HL-60 (cell line): ENCODE results near the gene GABPB2.

Experiments used
- GABPA ChIP-seq: IDR thresholded peaks from 2 replicates; pipeline ENCODE4 v1.6.1; 2012; ENCODE audit warnings: low read depth
- POLR2AphosphoS5 ChIP-seq: IDR thresholded peaks from 2 replicates; pipeline ENCODE4 v1.6.1; 2012; ENCODE audit warnings: low read depth
- SPI1 ChIP-seq: IDR thresholded peaks from 2 replicates; pipeline ENCODE4 v1.6.1; 2012; ENCODE audit warnings: low read depth, mild to moderate bottlenecking, borderline replicate concordance
- TF ChIP-seq, protein P1 (sequence below): IDR thresholded peaks from one replicate; pipeline ENCODE4 v1.5.1; 2011; ENCODE audit warnings: low read length, control low read depth, inconsistent platforms; ENCODE audit not compliant: insufficient read depth
- TF ChIP-seq, protein P2 (sequence below): IDR thresholded peaks from 2 replicates; pipeline ENCODE4 v1.6.1; 2012; ENCODE audit warnings: low read depth; ENCODE audit not compliant: insufficient replicate concordance

DNA sequence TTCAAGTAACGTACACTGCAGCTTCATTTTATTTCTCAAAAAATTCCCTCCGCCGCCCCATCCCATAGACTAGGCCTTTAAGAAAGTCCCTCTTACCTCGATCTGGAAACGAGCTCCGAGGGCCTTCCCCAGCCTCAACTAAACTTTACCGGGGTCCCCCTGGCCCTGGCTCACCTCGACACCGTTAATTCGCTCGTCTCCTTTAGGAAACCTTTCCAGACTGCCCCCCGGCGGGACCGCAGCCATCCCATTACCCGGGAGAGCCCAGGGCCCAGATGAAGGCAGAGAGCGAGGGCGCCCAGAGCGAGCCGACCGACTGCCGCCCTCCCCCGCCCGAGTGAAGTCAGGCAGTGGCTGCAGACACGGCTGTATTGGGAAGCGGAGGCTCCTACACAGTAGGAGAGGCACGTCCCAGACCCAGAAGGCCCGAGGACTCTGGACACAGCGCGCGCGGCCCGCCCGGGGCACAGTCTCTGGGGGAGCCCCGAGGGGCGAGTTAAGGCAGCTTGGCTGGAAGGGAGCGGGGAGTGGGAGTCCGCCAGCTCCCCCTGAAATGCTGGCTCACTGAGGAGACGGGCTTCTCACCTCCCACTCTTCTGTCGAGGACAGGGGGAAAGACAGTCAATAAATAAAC is 61.3 kb downstream of the GABPB2 start:
- TF ChIP-seq, protein P1, sequence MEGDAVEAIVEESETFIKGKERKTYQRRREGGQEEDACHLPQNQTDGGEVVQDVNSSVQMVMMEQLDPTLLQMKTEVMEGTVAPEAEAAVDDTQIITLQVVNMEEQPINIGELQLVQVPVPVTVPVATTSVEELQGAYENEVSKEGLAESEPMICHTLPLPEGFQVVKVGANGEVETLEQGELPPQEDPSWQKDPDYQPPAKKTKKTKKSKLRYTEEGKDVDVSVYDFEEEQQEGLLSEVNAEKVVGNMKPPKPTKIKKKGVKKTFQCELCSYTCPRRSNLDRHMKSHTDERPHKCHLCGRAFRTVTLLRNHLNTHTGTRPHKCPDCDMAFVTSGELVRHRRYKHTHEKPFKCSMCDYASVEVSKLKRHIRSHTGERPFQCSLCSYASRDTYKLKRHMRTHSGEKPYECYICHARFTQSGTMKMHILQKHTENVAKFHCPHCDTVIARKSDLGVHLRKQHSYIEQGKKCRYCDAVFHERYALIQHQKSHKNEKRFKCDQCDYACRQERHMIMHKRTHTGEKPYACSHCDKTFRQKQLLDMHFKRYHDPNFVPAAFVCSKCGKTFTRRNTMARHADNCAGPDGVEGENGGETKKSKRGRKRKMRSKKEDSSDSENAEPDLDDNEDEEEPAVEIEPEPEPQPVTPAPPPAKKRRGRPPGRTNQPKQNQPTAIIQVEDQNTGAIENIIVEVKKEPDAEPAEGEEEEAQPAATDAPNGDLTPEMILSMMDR = no peak
- TF ChIP-seq, protein P2, sequence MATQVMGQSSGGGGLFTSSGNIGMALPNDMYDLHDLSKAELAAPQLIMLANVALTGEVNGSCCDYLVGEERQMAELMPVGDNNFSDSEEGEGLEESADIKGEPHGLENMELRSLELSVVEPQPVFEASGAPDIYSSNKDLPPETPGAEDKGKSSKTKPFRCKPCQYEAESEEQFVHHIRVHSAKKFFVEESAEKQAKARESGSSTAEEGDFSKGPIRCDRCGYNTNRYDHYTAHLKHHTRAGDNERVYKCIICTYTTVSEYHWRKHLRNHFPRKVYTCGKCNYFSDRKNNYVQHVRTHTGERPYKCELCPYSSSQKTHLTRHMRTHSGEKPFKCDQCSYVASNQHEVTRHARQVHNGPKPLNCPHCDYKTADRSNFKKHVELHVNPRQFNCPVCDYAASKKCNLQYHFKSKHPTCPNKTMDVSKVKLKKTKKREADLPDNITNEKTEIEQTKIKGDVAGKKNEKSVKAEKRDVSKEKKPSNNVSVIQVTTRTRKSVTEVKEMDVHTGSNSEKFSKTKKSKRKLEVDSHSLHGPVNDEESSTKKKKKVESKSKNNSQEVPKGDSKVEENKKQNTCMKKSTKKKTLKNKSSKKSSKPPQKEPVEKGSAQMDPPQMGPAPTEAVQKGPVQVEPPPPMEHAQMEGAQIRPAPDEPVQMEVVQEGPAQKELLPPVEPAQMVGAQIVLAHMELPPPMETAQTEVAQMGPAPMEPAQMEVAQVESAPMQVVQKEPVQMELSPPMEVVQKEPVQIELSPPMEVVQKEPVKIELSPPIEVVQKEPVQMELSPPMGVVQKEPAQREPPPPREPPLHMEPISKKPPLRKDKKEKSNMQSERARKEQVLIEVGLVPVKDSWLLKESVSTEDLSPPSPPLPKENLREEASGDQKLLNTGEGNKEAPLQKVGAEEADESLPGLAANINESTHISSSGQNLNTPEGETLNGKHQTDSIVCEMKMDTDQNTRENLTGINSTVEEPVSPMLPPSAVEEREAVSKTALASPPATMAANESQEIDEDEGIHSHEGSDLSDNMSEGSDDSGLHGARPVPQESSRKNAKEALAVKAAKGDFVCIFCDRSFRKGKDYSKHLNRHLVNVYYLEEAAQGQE = no peak
- TF ChIP-seq POLR2AphosphoS5 (no peak), GABPA (no peak), SPI1 (no peak)
